ENCODE measurements around the gene KIAA1191.

GRCh38 chr5:176353533-176353932 lies 8.0 kb downstream of the KIAA1191 start:
- TF ChIP-seq CTCF (IDR thresholded peaks at IDR 0.05) = no peak
- no peak for TF ChIP-seq POLR2AphosphoS5 (IDR thresholded peaks at IDR 0.05)

All from breast epithelium (tissue), 3 donors.